ENCODE data around the gene CEPT1.

GRCh38 chr1:111195002-111195684 lies 55.1 kb downstream of the CEPT1 start:
- TF ChIP-seq, protein P1, sequence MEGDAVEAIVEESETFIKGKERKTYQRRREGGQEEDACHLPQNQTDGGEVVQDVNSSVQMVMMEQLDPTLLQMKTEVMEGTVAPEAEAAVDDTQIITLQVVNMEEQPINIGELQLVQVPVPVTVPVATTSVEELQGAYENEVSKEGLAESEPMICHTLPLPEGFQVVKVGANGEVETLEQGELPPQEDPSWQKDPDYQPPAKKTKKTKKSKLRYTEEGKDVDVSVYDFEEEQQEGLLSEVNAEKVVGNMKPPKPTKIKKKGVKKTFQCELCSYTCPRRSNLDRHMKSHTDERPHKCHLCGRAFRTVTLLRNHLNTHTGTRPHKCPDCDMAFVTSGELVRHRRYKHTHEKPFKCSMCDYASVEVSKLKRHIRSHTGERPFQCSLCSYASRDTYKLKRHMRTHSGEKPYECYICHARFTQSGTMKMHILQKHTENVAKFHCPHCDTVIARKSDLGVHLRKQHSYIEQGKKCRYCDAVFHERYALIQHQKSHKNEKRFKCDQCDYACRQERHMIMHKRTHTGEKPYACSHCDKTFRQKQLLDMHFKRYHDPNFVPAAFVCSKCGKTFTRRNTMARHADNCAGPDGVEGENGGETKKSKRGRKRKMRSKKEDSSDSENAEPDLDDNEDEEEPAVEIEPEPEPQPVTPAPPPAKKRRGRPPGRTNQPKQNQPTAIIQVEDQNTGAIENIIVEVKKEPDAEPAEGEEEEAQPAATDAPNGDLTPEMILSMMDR (IDR thresholded peaks at IDR 0.05) = no peak
- no peak for TF ChIP-seq POLR2A (IDR thresholded peaks at IDR 0.05)

All from thyroid gland (tissue), 4 donors.